GM12878 (cell line): ENCODE results near the gene CSTF1. TPM values are rescaled to one million over a fixed set of nuclear protein-coding genes. Genes with fewer than 3 reads are reported as not detected.

Source experiments
- polyA plus RNA-seq, 11 experiments: library from polyadenylated mRNA; depleted of rRNA in 4 of 11; unstranded in 6 of 11; stranded (reverse) in 5 of 11; fragments of >200 nt; fragmentation: Nextera tagmentation in 4 of 11; fragmentation: Illumina TruSeq in 1 of 11; extraction: Ambion mirVana in 4 of 11; extraction: Trizol in 1 of 11; gene quantifications; 1 replicate in 1 of 11; 2 replicates in 10 of 11; pipeline versions ENCODE4 v1.2.1 to v1.2.3, GENCODE V29; 2011 to 2016; ENCODE audit warnings: inconsistent platforms in 2 of 11, missing spikeins in 2 of 11, low read depth in 1 of 11
- total RNA-seq, 4 experiments: library from RNA; depleted of rRNA in 3 of 4; stranded (reverse); fragments of >200 nt in 3 of 4; fragmentation: Illumina TruSeq in 1 of 4; extraction: Trizol in 1 of 4; gene quantifications; 2 replicates each; pipeline versions ENCODE4 v1.2.1 to v1.2.3, GENCODE V29; 2013 to 2021

The CSTF1 gene
- total and polyA plus RNA-seq, 10 of the 15 experiments (the other 5 are each of a cell fraction or from before 2014, with no cell fraction given), result 41.8 to 89.1 (median 50.1) TPM

Other genes starting within 250 kb of the CSTF1 start
Only the 7 nearest of the 8 such genes appear.
- not detected in 2 replicates for gene MC3R, start 143.9 kb upstream of the CSTF1 start, total RNA-seq (2014; rRNA removed)
- not detected in 2 replicates for gene MC3R, start 143.9 kb upstream of the CSTF1 start, total RNA-seq (2014; rRNA removed; fragmentation: Illumina TruSeq; extraction: Trizol)
- not detected in 2 replicates for gene MC3R, start 143.9 kb upstream of the CSTF1 start, total RNA-seq (2021)
- not detected in 2 replicates for gene MC3R, start 143.9 kb upstream of the CSTF1 start, polyA plus RNA-seq (2011; rRNA removed)
- not detected in 2 replicates for gene MC3R, start 143.9 kb upstream of the CSTF1 start, polyA plus RNA-seq (2014; fragmentation: Illumina TruSeq; extraction: Trizol)
- not detected for gene MC3R, start 143.9 kb upstream of the CSTF1 start, polyA plus RNA-seq (2014; fragmentation: Nextera tagmentation; extraction: Ambion mirVana)
- gene MC3R, start 143.9 kb upstream of the CSTF1 start, polyA plus RNA-seq (2014; rRNA removed), result not detected in 2 replicates
- not detected for gene MC3R, start 143.9 kb upstream of the CSTF1 start, polyA plus RNA-seq (2016; fragmentation: Nextera tagmentation; extraction: Ambion mirVana)
- gene FAM210B, start 33.7 kb upstream of the CSTF1 start, total RNA-seq (2014; rRNA removed), result 0.56 and 1.1 TPM in 2 replicates
- gene FAM210B, start 33.7 kb upstream of the CSTF1 start, total RNA-seq (2014; rRNA removed; fragmentation: Illumina TruSeq; extraction: Trizol), result 0.51 and 0.94 TPM in 2 replicates
- gene FAM210B, start 33.7 kb upstream of the CSTF1 start, total RNA-seq (2021), result 0.51 and 0.58 TPM in 2 replicates
- gene FAM210B, start 33.7 kb upstream of the CSTF1 start, polyA plus RNA-seq (2011; rRNA removed), result 1.4 and 1.8 TPM in 2 replicates
- 0.79 and 0.97 TPM in 2 replicates for gene FAM210B, start 33.7 kb upstream of the CSTF1 start, polyA plus RNA-seq (2014; fragmentation: Illumina TruSeq; extraction: Trizol)
- gene FAM210B, start 33.7 kb upstream of the CSTF1 start, polyA plus RNA-seq (2014; fragmentation: Nextera tagmentation; extraction: Ambion mirVana), result under 1 TPM; 0.13 to 0.38 TPM
- 0.46 and 0.53 TPM in 2 replicates for gene FAM210B, start 33.7 kb upstream of the CSTF1 start, polyA plus RNA-seq (2014; rRNA removed)
- gene FAM210B, start 33.7 kb upstream of the CSTF1 start, polyA plus RNA-seq (2016; fragmentation: Nextera tagmentation; extraction: Ambion mirVana), result 1 to 10 TPM; 1.3 TPM
- gene AURKA, start 430 bp upstream of the CSTF1 start, total RNA-seq (2014; rRNA removed), result 57.3 and 63.1 TPM in 2 replicates
- gene AURKA, start 430 bp upstream of the CSTF1 start, total RNA-seq (2014; rRNA removed; fragmentation: Illumina TruSeq; extraction: Trizol), result 67.9 and 71.6 TPM in 2 replicates
- gene AURKA, start 430 bp upstream of the CSTF1 start, total RNA-seq (2021), result 59.4 and 61.2 TPM in 2 replicates
- gene AURKA, start 430 bp upstream of the CSTF1 start, polyA plus RNA-seq (2011; rRNA removed), result 87.6 and 108 TPM in 2 replicates
- 98.7 and 113 TPM in 2 replicates for gene AURKA, start 430 bp upstream of the CSTF1 start, polyA plus RNA-seq (2014; fragmentation: Illumina TruSeq; extraction: Trizol)
- gene AURKA, start 430 bp upstream of the CSTF1 start, polyA plus RNA-seq (2014; fragmentation: Nextera tagmentation; extraction: Ambion mirVana), result 10 to 100 TPM; 70.9 to 75.2 TPM
- gene AURKA, start 430 bp upstream of the CSTF1 start, polyA plus RNA-seq (2014; rRNA removed), result 58.3 and 60.8 TPM in 2 replicates
- gene AURKA, start 430 bp upstream of the CSTF1 start, polyA plus RNA-seq (2016; fragmentation: Nextera tagmentation; extraction: Ambion mirVana), result 100 to 1,000 TPM; 120 to 122 TPM
- gene CASS4, start 19.6 kb downstream of the CSTF1 start, total RNA-seq (2014; rRNA removed), result 0.06 and 0.11 TPM in 2 replicates
- gene CASS4, start 19.6 kb downstream of the CSTF1 start, total RNA-seq (2014; rRNA removed; fragmentation: Illumina TruSeq; extraction: Trizol), result 0.09 and 0.14 TPM in 2 replicates
- gene CASS4, start 19.6 kb downstream of the CSTF1 start, total RNA-seq (2021), result 0.19 and 0.21 TPM in 2 replicates
- 0.10 and 0.11 TPM in 2 replicates for gene CASS4, start 19.6 kb downstream of the CSTF1 start, polyA plus RNA-seq (2011; rRNA removed)
- 0.13 and 0.21 TPM in 2 replicates for gene CASS4, start 19.6 kb downstream of the CSTF1 start, polyA plus RNA-seq (2014; fragmentation: Illumina TruSeq; extraction: Trizol)
- under 1 TPM; 0.04 to 0.11 TPM for gene CASS4, start 19.6 kb downstream of the CSTF1 start, polyA plus RNA-seq (2014; fragmentation: Nextera tagmentation; extraction: Ambion mirVana)
- 0.04 and 0.24 TPM in 2 replicates for gene CASS4, start 19.6 kb downstream of the CSTF1 start, polyA plus RNA-seq (2014; rRNA removed)
- under 1 TPM in 1 of 2 experiments, not detected in 1; 0.05 TPM for gene CASS4, start 19.6 kb downstream of the CSTF1 start, polyA plus RNA-seq (2016; fragmentation: Nextera tagmentation; extraction: Ambion mirVana)
- 71.2 and 73.9 TPM in 2 replicates for gene RTF2, start 76.0 kb downstream of the CSTF1 start, total RNA-seq (2014; rRNA removed)
- gene RTF2, start 76.0 kb downstream of the CSTF1 start, total RNA-seq (2014; rRNA removed; fragmentation: Illumina TruSeq; extraction: Trizol), result 65.1 and 66.2 TPM in 2 replicates
- 77.0 and 77.7 TPM in 2 replicates for gene RTF2, start 76.0 kb downstream of the CSTF1 start, total RNA-seq (2021)
- gene RTF2, start 76.0 kb downstream of the CSTF1 start, polyA plus RNA-seq (2011; rRNA removed), result 86.5 and 100 TPM in 2 replicates
- 61.5 and 79.2 TPM in 2 replicates for gene RTF2, start 76.0 kb downstream of the CSTF1 start, polyA plus RNA-seq (2014; fragmentation: Illumina TruSeq; extraction: Trizol)
- gene RTF2, start 76.0 kb downstream of the CSTF1 start, polyA plus RNA-seq (2014; fragmentation: Nextera tagmentation; extraction: Ambion mirVana), result 100 to 1,000 TPM in 1 of 2 experiments, 10 to 100 TPM in 1; 99.3 to 133 TPM
- gene RTF2, start 76.0 kb downstream of the CSTF1 start, polyA plus RNA-seq (2014; rRNA removed), result 69.1 and 71.4 TPM in 2 replicates
- gene RTF2, start 76.0 kb downstream of the CSTF1 start, polyA plus RNA-seq (2016; fragmentation: Nextera tagmentation; extraction: Ambion mirVana), result 100 to 1,000 TPM; 124 TPM
- 0.44 TPM in 1 of 2 replicates, not detected in the other for gene FAM209A, start 132.1 kb downstream of the CSTF1 start, total RNA-seq (2014; rRNA removed)
- 0.31 and 0.37 TPM in 2 replicates for gene FAM209A, start 132.1 kb downstream of the CSTF1 start, total RNA-seq (2014; rRNA removed; fragmentation: Illumina TruSeq; extraction: Trizol)
- gene FAM209A, start 132.1 kb downstream of the CSTF1 start, total RNA-seq (2021), result 0.41 TPM in 1 of 2 replicates, not detected in the other
- gene FAM209A, start 132.1 kb downstream of the CSTF1 start, polyA plus RNA-seq (2011; rRNA removed), result 0.27 and 0.32 TPM in 2 replicates
- gene FAM209A, start 132.1 kb downstream of the CSTF1 start, polyA plus RNA-seq (2014; fragmentation: Illumina TruSeq; extraction: Trizol), result 0.51 TPM in 1 of 2 replicates, not detected in the other
- under 1 TPM in 1 of 2 experiments, not detected in 1; 0.11 TPM for gene FAM209A, start 132.1 kb downstream of the CSTF1 start, polyA plus RNA-seq (2014; fragmentation: Nextera tagmentation; extraction: Ambion mirVana)
- gene FAM209A, start 132.1 kb downstream of the CSTF1 start, polyA plus RNA-seq (2014; rRNA removed), result 0.15 and 0.33 TPM in 2 replicates
- not detected for gene FAM209A, start 132.1 kb downstream of the CSTF1 start, polyA plus RNA-seq (2016; fragmentation: Nextera tagmentation; extraction: Ambion mirVana)
- 1.3 TPM in 1 of 2 replicates, not detected in the other for gene FAM209B, start 140.6 kb downstream of the CSTF1 start, total RNA-seq (2014; rRNA removed)
- gene FAM209B, start 140.6 kb downstream of the CSTF1 start, total RNA-seq (2014; rRNA removed; fragmentation: Illumina TruSeq; extraction: Trizol), result 0.22 and 0.28 TPM in 2 replicates
- 0.44 TPM in 1 of 2 replicates, not detected in the other for gene FAM209B, start 140.6 kb downstream of the CSTF1 start, total RNA-seq (2021)
- gene FAM209B, start 140.6 kb downstream of the CSTF1 start, polyA plus RNA-seq (2011; rRNA removed), result 0.27 and 0.38 TPM in 2 replicates
- 0.38 TPM in 1 of 2 replicates, not detected in the other for gene FAM209B, start 140.6 kb downstream of the CSTF1 start, polyA plus RNA-seq (2014; fragmentation: Illumina TruSeq; extraction: Trizol)
- gene FAM209B, start 140.6 kb downstream of the CSTF1 start, polyA plus RNA-seq (2014; fragmentation: Nextera tagmentation; extraction: Ambion mirVana), result under 1 TPM; 0.61 to 0.77 TPM
- not detected in 2 replicates for gene FAM209B, start 140.6 kb downstream of the CSTF1 start, polyA plus RNA-seq (2014; rRNA removed)
- under 1 TPM; 0.32 to 0.55 TPM for gene FAM209B, start 140.6 kb downstream of the CSTF1 start, polyA plus RNA-seq (2016; fragmentation: Nextera tagmentation; extraction: Ambion mirVana)